NCI-H1048 (cell line): ENCODE results near the gene SPOCK1.
"Not testable (repeated sequence)": the region's sequence is repeated elsewhere in the genome, so short reads cannot be mapped to it uniquely, and the experiment has no call there.

Source experiments
- DNase-seq: peaks from one replicate; lab custom pipeline; 2025; lab: John Stamatoyannopoulos, UW

SPOCK1 gene

GRCh38 chr5:137395011-137395755, 103.9 kb downstream of the SPOCK1 start:
- DNase-seq: no peak

DNA sequence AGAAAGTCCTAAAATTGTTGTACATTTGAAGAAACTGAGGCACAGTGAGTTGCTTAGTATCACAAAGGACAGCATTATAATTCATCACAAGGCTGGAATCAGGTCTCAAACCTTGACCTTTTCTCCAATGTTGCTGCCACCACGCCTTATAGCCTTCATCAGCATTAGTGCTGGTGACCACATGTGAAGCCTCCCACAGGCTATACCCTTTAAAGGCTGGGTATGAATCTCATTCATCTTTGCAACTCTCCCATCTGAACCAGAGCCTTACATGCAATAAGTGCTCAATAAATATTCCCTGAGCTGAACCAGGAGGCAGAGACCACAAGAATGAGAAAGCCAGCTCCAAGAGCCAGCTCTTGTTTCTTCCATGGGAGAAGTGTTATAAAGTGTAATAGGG, 104.7 kb downstream of the SPOCK1 start:
- no peak for DNase-seq

GRCh38 chr5:137393196-137393993, 105.7 kb downstream of the SPOCK1 start:
- DNase-seq: no peak

DNA sequence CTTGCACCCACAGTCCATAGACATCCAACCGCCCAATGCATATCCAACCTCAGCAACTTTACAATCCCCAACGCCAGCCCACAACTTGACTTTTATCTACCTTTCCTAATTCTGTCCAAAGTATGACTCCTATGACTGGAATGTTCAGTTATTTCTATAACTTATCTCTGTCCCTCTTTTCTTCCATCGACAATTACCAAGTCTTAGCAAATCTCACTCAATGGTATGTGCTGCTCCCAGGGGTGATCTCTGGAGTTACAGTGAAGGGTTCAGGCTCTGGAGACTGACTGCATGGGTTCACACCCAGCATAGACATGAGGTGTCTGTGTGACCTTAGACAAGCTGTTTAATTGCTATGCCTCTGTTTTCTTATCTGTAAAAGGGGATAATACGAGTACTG, 106.9 kb downstream of the SPOCK1 start:
- DNase-seq: no peak

DNA sequence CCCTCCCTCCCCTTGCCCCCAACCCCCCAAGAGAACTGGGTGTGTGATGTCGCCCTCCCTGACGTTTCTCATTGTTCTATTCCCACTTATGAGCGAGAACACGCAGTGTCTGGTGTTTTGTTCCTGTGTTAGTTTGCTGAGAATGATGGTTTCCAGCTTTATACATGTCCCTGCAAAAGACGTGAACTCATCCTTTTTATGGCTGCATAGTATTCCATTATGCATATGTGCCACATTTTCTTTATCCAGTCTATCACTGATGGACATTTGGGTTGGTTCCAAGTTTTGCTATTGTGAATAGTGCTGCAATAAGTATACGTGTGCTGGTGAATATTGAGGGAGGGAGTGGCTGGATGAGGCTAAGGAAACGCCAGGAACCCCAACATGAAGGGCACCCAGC, 108.1 kb downstream of the SPOCK1 start:
- DNase-seq: not testable (repeated sequence)

- no peak for DNase-seq
Measured at GRCh38 chr5:137389042-137389441, 110.1 kb downstream of the SPOCK1 start.

DNA sequence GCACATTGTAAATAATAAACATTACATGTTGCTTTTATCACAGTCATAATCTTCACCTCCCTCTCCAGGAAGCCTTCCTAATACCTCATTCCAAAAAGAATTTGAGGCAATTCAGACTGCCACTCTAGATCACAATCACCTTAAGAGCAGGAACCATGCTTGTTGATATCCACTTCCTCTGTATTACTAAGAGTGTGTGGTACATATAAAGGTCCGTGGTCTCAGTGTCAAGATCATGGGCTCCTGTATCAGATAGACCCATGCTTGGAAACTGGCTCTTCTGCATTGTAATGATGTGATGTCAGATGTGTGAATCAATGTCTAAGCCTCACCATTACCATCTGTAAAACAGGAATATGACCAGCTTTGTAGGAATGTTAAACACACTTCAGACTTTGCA, 114.1 kb downstream of the SPOCK1 start:
- DNase-seq: no peak

- DNase-seq: no peak
Measured at GRCh38 chr5:137383909-137384308, 115.2 kb downstream of the SPOCK1 start.

- no peak for DNase-seq
Measured at GRCh38 chr5:137381555-137381954, 117.6 kb downstream of the SPOCK1 start.

- DNase-seq: no peak
Measured at GRCh38 chr5:137379555-137380286, 119.4 kb downstream of the SPOCK1 start.

DNA sequence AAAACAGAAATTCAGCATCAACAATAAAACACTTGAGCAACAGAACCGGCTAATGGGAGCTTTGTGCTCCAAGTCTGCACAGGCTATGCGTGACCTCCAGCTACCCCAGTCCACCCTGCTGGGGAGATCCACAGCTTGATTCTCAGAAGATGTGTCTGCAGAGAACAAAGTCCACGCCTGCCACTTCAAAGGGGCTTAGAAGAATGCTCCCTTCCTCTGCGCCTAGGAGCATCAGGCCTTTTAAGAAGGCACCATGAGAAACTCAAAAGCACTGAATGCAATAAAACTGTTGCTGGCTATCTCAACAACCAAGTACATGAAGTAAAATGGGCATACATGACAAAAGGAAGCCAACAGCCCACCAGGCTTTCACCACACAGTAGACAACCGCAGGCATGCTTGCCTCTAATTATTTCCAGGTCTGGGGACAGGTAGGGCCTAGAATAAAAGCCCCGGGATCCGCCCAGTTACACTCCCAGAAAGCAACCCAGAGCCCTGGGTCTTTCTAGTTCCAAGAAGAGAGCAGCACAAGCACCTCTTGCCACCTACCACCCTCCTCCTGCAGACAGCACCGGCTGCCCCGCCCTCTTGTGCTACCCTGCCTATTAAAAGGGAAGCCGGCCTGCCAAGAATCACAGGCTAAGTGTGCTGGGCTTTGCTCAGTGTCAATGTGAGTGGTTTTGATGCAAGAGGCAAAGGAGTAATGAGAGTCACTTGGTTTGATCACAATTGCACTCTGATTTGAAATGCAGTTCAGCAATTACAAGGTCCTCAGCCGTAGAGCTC, 123.2 kb downstream of the SPOCK1 start:
- DNase-seq: no peak

DNA sequence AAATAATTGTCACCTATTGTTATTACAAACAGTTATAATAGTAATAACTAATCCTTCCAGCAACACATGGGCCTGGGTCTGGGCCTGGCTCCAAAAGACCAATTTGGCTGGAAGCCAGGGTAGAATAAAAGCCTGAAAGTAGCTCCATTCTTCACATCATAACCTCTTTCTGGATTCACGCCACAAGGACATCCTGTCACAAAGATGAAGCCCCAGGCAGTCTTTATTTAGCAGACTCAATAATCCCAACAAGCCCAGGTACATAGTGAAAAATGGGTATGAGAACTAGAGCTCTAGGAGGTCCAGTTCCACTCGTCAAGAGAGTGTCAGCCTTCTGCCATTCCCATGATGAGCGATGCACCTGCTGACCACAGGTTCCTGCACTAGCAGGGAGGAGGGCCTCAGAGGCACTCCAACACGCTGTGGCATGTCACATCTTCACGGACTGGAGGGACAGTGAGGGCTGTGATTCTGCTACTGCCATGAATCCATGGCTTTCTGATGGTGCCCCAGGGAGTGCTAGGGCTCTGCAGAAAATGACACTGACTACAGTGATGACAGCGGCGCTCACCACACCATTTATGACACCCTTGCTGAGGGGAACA, 124.9 kb downstream of the SPOCK1 start:
- DNase-seq: no peak

GRCh38 chr5:137372773-137373160, 126.4 kb downstream of the SPOCK1 start:
- DNase-seq: no peak

- DNase-seq: no peak
Measured at GRCh38 chr5:137372016-137372772, 126.9 kb downstream of the SPOCK1 start.

- DNase-seq: no peak
Measured at GRCh38 chr5:137370096-137371071, 128.7 kb downstream of the SPOCK1 start.

DNA sequence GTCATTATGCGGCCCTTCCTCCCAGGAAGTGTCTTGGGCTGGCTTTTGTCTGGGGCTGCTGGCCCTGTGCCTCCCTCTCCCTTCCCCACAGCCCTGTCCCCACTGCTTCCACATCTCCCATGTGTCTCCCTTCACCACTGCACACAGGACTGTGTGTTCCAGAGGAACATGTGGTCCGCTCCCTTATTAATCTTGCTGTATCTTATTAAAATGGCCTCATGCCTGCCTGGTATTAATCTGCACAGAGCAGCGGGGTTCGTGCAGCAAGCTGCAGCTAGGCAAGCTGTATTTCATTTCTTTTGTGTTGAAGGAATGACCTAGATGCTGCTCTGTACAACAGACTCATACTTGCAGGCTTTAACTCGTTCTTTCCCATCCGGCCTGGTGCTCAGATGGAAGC, 130.5 kb downstream of the SPOCK1 start:
- DNase-seq: no peak

DNA sequence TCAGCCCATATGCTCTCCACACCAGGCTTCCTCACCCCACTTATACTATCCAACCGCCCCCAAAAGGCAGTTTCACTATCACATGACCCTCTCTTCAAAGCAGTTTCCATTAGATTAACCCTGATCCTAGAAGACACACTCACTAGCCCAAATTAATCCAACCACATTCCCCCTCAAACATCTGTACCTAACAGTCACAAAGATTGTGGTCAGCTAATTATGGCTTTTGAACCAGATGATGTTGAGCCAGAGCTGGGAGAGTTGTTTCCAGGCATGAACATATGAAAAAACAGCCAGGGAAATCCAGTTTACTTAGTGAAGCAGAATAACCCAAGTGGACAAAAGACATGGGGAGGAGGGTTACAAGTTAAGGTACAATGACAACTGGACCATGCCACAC, 131.2 kb downstream of the SPOCK1 start:
- no peak for DNase-seq

DNA sequence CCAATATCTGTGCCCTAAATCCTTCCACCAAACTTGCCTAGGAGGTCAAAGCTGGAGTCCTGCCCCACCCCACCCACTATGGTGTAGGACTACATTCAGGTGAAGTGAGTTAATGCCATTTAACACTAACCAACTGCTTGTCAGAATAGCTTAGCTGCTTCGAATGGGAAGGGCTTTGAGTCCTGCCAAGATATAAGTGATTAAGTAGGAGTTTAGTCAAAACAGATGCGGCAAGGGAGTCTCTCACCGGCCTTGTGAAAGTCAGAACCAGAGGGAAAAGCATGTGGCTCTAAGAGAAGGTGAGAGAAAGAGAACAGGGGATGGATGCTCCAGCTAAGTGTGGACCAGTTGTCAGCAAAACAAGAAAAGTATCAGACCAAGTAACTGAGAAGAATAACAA, 132.6 kb downstream of the SPOCK1 start:
- no peak for DNase-seq

- no peak for DNase-seq
Measured at GRCh38 chr5:137365126-137365865, 133.8 kb downstream of the SPOCK1 start.
